Measurements from ENCODE around the gene DBNDD1. TPM values are rescaled to one million over a fixed set of nuclear protein-coding genes. Genes with fewer than 3 reads are reported as not detected.

Gene DBNDD1
- polyA plus RNA-seq, 1 of the 3 experiments (the other 2 are of a cell fraction): 27.9 TPM

DNA sequence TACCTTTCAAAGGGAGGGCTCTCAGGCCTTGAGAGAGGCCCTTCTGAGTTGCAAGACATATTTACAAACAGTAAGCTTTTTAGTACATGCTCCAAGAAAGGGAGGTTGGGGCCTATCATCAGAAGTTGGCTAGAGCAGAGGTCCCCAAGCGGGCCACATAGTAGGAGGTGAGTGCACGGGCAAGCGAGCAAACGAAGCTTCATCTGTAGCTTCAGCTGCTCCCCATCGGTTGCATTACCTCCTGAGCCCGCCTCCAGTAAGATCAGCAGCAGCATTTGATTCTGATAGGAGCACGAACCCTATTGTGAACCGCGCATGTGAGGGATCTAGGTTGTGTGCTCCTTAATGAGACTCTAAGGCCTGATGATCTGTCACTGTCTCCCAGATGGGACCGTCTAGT, 31.7 kb upstream of the DBNDD1 start:
- POLR2A ChIA-PET: no interaction called here
- no peaks in the 10 kb centered on the region for H4K20me1 ChIP-seq (ENCODE audit: insufficient read depth)
- H3K4me2 ChIP-seq: no peak overlapping the region
- H3K9me2 ChIP-seq: no peaks in the 10 kb centered on the region
- H3K27me3 ChIP-seq (ENCODE audit: insufficient read depth): no peaks in the 10 kb centered on the region
- peaks cover 5% of the 10 kb centered on the region for H3F3A ChIP-seq (replicated peaks; ENCODE audit: insufficient read depth)
- peaks cover 12 to 16% of the 10 kb centered on the region in 2 experiments; a peak in 3 of 4 replicates for H3K4me1 ChIP-seq (ENCODE audit: control insufficient read depth in 1 of 2, insufficient read depth in 2 of 2, low read depth in 1 of 2, low read length in 1 of 2)
- TF ChIP-seq EZH2phosphoT487 (IDR thresholded peaks at IDR 0.05; ENCODE audit: borderline replicate concordance, low read depth) (no peak), MEF2A (IDR thresholded peaks at IDR 0.05; ENCODE audit: borderline replicate concordance, low read depth) (no peak), NFIC (IDR thresholded peaks at IDR 0.05; ENCODE audit: borderline replicate concordance) (no peak), IRF3 (IDR thresholded peaks at IDR 0.05; ENCODE audit: low read depth, low read length) (no peak), JUND (IDR thresholded peaks at IDR 0.05) (no peak), FOSL2 (IDR thresholded peaks at IDR 0.05; ENCODE audit: borderline replicate concordance, low read depth) (no peak), FOXJ3 (CRISPR knock-in tag; IDR thresholded peaks at IDR 0.05) (no peak), USF1 (IDR thresholded peaks at IDR 0.05; ENCODE audit: borderline replicate concordance, low read depth) (no peak), SMC3 (IDR thresholded peaks at IDR 0.05; ENCODE audit: low read depth, low read length) (no peak), FOXM1 (IDR thresholded peaks at IDR 0.05; ENCODE audit: low read depth) (no peak), GABPA (IDR thresholded peaks at IDR 0.05; ENCODE audit: low read depth) (no peak), PBX3 (IDR thresholded peaks at IDR 0.05) (no peak), TCF12 (IDR thresholded peaks at IDR 0.05) (no peak), RCOR1 (IDR thresholded peaks at IDR 0.05; ENCODE audit: low read length) (no peak), NRF1 (IDR thresholded peaks at IDR 0.05; ENCODE audit: low read depth, low read length) (no peak), MAX (IDR thresholded peaks at IDR 0.05; ENCODE audit: low read depth) (no peak), ELF1 (IDR thresholded peaks at IDR 0.05) (no peak), GATA2 (CRISPR knock-in tag; IDR thresholded peaks at IDR 0.05) (no peak), POLR2AphosphoS5 (IDR thresholded peaks at IDR 0.05; ENCODE audit: low read depth, low read length) (no peak), EP300 (IDR thresholded peaks at IDR 0.05; ENCODE audit: borderline replicate concordance in 1 of 2, low read depth in 1 of 2, low read length in 1 of 2) (no peak)
- no peaks in the 10 kb centered on the region for H3K79me2 ChIP-seq (ENCODE audit: insufficient read depth)
- CTCF ChIA-PET: interaction anchor here (1.4 kb wide), 1 partner anchor 31 kb away, joined by 5 read pairs; no protein-coding TSS in a partner anchor
- peaks cover 6% of the 10 kb centered on the region; the same call in 1 of the 2 replicates for H3K9me3 ChIP-seq
- no peak overlapping the region for H3K4me3 ChIP-seq (ENCODE audit: low read depth in 2 of 2, low read length in 1 of 2)
- no peak overlapping the region for H3K9ac ChIP-seq
- no peak overlapping the region for H2AFZ ChIP-seq (ENCODE audit: low read depth)
- 79% methylated on average over 10 of the region's 10 CpGs for WGBS (ENCODE audit: low lambda C conversion rate)
- no peak for DNase-seq
- no peak overlapping the region for H3K27ac ChIP-seq (ENCODE audit: low read depth in 2 of 2, low read length in 1 of 2)
- no peaks in the 10 kb centered on the region for H3K36me3 ChIP-seq (replicated peaks in 1 of 2; ENCODE audit: control insufficient read depth in 1 of 2, insufficient read depth in 2 of 2, low read length in 1 of 2)

All from SK-N-SH (cell line).